SK-N-SH (cell line): ENCODE data around the gene ABCA4.

ENCODE experiments used
- GABPA ChIP-seq: IDR thresholded peaks from 2 replicates; pipeline ENCODE4 v1.4.0; 2012; ENCODE audit warnings: low read depth, mild to moderate bottlenecking
- GATA2 ChIP-seq: sonication (generic); formaldehyde crosslinking; IDR thresholded peaks from 2 replicates; pipeline ENCODE4 v1.5.0; 2020; ENCODE audit warnings: mild to moderate bottlenecking, missing genetic modification reagents
- POLR2AphosphoS5 ChIP-seq: IDR thresholded peaks from 2 replicates; pipeline ENCODE4 v1.6.1; 2012; ENCODE audit warnings: low read depth, low read length
- RAD21 ChIP-seq: IDR thresholded peaks from 2 replicates; pipeline ENCODE4 v1.6.1; 2012; ENCODE audit warnings: mild to moderate bottlenecking, low read length
- RCOR1 ChIP-seq: fragments of 150-350 bp; IDR thresholded peaks from 2 replicates; pipeline ENCODE4 v1.6.1; 2017; ENCODE audit warnings: antibody characterized with exemption, low read length
- RFX5 ChIP-seq: IDR thresholded peaks from 2 replicates; pipeline ENCODE4 v1.6.1; 2012; ENCODE audit warnings: mild to moderate bottlenecking, improper control_type of control experiment, low read length
- SMC3 ChIP-seq: IDR thresholded peaks from 2 replicates; pipeline ENCODE4 v1.6.1; 2012; ENCODE audit warnings: low read depth, low read length, improper control_type of control experiment
- TAF1 ChIP-seq: IDR thresholded peaks from 2 replicates; pipeline ENCODE4 v1.6.1; 2012; ENCODE audit warnings: low read depth, mild to moderate bottlenecking, low read length, moderate library complexity, borderline replicate concordance
- TF ChIP-seq, protein P1 (sequence below): IDR thresholded peaks from 2 replicates; pipeline ENCODE4 v1.6.1; 2012; ENCODE audit warnings: mild to moderate bottlenecking, low read depth, low read length, moderate library complexity
- TF ChIP-seq, protein P2 (sequence below): fragments of 200-600 bp; sonication (generic); IDR thresholded peaks from 2 replicates; pipeline ENCODE4 v1.6.1; 2017; ENCODE audit warnings: antibody characterized with exemption, mild to moderate bottlenecking, moderate library complexity
- TF ChIP-seq, protein P3 (sequence below): IDR thresholded peaks from 2 replicates; pipeline ENCODE4 v1.4.0; 2012; ENCODE audit warnings: low read depth
- TF ChIP-seq, protein P4 (sequence below): fragments of 150-350 bp; IDR thresholded peaks from 2 replicates; pipeline ENCODE4 v1.6.1; 2017; ENCODE audit warnings: antibody characterized with exemption, low read length, low read depth, borderline replicate concordance
- TF ChIP-seq, protein P5 (sequence below): IDR thresholded peaks from 2 replicates; pipeline ENCODE4 v1.4.0; 2012; ENCODE audit warnings: low read depth, borderline replicate concordance
- TF ChIP-seq, protein P6 (sequence below): IDR thresholded peaks from 2 replicates; pipeline ENCODE4 v1.4.0; 2012; ENCODE audit warnings: low read depth, borderline replicate concordance

DNA sequence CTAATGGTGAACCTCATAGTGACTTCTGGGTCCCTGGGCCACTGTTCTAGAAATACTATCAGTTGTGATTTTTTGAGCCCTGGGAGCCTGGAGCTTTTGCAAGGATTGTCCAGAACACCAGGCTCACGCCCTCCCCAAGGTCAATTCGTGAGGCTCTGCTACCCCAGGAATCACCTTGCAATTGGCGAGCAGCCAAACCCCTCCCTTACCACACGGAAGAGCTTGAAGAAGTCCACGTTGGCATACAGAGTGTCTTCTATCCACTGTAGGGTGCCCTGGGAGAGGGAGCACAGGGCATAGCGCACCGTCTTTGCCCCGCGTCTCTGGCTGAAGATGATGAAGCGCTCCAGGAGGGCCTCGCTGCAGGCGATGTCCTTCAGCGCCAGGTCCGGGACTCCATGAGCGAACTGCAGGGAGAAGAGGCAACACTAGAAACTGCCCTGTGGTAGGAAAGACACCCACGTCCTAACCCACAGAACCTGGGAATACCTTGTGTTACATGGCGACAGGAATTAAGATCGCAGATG lies 22.3 kb downstream of the ABCA4 start:
- TF ChIP-seq, protein P1, sequence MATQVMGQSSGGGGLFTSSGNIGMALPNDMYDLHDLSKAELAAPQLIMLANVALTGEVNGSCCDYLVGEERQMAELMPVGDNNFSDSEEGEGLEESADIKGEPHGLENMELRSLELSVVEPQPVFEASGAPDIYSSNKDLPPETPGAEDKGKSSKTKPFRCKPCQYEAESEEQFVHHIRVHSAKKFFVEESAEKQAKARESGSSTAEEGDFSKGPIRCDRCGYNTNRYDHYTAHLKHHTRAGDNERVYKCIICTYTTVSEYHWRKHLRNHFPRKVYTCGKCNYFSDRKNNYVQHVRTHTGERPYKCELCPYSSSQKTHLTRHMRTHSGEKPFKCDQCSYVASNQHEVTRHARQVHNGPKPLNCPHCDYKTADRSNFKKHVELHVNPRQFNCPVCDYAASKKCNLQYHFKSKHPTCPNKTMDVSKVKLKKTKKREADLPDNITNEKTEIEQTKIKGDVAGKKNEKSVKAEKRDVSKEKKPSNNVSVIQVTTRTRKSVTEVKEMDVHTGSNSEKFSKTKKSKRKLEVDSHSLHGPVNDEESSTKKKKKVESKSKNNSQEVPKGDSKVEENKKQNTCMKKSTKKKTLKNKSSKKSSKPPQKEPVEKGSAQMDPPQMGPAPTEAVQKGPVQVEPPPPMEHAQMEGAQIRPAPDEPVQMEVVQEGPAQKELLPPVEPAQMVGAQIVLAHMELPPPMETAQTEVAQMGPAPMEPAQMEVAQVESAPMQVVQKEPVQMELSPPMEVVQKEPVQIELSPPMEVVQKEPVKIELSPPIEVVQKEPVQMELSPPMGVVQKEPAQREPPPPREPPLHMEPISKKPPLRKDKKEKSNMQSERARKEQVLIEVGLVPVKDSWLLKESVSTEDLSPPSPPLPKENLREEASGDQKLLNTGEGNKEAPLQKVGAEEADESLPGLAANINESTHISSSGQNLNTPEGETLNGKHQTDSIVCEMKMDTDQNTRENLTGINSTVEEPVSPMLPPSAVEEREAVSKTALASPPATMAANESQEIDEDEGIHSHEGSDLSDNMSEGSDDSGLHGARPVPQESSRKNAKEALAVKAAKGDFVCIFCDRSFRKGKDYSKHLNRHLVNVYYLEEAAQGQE = no peak
- TF ChIP-seq RCOR1 (no peak), GABPA (no peak), GATA2 (CRISPR knock-in tag) (no peak), RAD21 (no peak), SMC3 (no peak), POLR2AphosphoS5 (no peak), RFX5 (no peak), TAF1 (no peak)
- TF ChIP-seq, protein P2, sequence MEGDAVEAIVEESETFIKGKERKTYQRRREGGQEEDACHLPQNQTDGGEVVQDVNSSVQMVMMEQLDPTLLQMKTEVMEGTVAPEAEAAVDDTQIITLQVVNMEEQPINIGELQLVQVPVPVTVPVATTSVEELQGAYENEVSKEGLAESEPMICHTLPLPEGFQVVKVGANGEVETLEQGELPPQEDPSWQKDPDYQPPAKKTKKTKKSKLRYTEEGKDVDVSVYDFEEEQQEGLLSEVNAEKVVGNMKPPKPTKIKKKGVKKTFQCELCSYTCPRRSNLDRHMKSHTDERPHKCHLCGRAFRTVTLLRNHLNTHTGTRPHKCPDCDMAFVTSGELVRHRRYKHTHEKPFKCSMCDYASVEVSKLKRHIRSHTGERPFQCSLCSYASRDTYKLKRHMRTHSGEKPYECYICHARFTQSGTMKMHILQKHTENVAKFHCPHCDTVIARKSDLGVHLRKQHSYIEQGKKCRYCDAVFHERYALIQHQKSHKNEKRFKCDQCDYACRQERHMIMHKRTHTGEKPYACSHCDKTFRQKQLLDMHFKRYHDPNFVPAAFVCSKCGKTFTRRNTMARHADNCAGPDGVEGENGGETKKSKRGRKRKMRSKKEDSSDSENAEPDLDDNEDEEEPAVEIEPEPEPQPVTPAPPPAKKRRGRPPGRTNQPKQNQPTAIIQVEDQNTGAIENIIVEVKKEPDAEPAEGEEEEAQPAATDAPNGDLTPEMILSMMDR = no peak
- TF ChIP-seq, protein P3, sequence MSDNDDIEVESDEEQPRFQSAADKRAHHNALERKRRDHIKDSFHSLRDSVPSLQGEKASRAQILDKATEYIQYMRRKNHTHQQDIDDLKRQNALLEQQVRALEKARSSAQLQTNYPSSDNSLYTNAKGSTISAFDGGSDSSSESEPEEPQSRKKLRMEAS = no peak
- TF ChIP-seq, protein P4, sequence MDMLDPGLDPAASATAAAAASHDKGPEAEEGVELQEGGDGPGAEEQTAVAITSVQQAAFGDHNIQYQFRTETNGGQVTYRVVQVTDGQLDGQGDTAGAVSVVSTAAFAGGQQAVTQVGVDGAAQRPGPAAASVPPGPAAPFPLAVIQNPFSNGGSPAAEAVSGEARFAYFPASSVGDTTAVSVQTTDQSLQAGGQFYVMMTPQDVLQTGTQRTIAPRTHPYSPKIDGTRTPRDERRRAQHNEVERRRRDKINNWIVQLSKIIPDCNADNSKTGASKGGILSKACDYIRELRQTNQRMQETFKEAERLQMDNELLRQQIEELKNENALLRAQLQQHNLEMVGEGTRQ = no peak
- TF ChIP-seq, protein P5, sequence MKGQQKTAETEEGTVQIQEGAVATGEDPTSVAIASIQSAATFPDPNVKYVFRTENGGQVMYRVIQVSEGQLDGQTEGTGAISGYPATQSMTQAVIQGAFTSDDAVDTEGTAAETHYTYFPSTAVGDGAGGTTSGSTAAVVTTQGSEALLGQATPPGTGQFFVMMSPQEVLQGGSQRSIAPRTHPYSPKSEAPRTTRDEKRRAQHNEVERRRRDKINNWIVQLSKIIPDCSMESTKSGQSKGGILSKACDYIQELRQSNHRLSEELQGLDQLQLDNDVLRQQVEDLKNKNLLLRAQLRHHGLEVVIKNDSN = no peak
- TF ChIP-seq, protein P6, sequence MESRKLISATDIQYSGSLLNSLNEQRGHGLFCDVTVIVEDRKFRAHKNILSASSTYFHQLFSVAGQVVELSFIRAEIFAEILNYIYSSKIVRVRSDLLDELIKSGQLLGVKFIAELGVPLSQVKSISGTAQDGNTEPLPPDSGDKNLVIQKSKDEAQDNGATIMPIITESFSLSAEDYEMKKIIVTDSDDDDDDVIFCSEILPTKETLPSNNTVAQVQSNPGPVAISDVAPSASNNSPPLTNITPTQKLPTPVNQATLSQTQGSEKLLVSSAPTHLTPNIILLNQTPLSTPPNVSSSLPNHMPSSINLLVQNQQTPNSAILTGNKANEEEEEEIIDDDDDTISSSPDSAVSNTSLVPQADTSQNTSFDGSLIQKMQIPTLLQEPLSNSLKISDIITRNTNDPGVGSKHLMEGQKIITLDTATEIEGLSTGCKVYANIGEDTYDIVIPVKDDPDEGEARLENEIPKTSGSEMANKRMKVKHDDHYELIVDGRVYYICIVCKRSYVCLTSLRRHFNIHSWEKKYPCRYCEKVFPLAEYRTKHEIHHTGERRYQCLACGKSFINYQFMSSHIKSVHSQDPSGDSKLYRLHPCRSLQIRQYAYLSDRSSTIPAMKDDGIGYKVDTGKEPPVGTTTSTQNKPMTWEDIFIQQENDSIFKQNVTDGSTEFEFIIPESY = no peak
